ENCODE results near the gene OR2T1.
A peak's percentile ranks its signal among the peaks of the same experiment; 100 is the strongest.

OR2T1 gene, protein sequence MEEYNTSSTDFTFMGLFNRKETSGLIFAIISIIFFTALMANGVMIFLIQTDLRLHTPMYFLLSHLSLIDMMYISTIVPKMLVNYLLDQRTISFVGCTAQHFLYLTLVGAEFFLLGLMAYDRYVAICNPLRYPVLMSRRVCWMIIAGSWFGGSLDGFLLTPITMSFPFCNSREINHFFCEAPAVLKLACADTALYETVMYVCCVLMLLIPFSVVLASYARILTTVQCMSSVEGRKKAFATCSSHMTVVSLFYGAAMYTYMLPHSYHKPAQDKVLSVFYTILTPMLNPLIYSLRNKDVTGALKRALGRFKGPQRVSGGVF

DNA sequence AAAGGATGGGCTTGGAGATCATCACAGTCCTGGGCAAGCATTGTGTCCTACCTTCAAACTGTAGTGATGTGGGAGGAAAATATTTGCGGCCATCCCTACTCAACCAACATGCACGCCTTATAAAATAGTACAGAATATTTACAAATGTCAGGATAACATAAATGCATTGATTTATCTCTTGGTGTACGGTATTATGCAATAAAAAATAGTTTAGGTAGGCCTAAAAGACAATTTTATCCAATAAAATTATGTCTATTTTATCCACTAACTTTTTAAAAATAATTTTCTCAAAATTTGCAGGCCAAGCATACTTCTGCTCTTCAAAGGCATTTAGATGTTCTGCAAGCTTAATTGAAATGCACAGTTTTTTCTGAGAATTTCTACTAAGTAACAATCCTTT lies at the start of gene OR2T1:
Gene OR2T1 (plus strand): TSS at position 301 of the 400 bp plus-strand sequence. CDS start 3,100 bp downstream, outside the sequence.
- no peaks in the 10 kb centered on the region for H3K4me1 Mint-ChIP-seq
- DNase-seq (ENCODE audit: low spot score in 2 of 2) (no peak), ATAC-seq (ENCODE audit: low read depth) (no peak)
- no peak within 1 kb of the TSS for H3K4me3 Mint-ChIP-seq
- H3K36me3 Mint-ChIP-seq = no peaks in the 10 kb centered on the region
- no peaks in the 10 kb centered on the region for H3K27me3 Mint-ChIP-seq
- H3K9me3 Mint-ChIP-seq = peaks cover 2% of the 10 kb centered on the region
- H3K27ac Mint-ChIP-seq = no peak within 1 kb of the TSS

DNA sequence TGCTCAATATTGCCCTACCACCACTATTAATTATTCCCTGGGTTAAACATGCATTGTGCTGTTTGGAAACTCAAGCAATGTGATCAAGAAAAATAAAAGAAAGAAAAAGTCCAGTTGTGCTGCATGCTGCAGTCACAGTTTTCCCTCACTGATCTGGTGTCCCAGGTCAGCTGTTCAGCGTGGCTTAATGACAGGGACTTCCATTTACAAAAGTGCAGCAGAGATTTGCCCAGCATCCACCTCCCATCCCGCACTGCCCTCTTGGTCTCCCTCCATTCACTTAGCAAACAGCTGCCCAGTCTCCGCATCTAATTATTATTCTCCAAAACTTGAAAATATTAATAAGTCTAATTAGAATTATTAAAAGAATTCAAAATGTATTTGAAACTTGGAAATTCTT lies 43.4 kb upstream of the OR2T1 start:
- no peaks in the 10 kb centered on the region for H3K9me3 Mint-ChIP-seq
- DNase-seq (ENCODE audit: low spot score in 2 of 2) (no peak), ATAC-seq (ENCODE audit: low read depth) (no peak)
- H3K36me3 Mint-ChIP-seq = no peaks in the 10 kb centered on the region
- no peak overlapping the region for H3K4me3 Mint-ChIP-seq
- H3K27me3 Mint-ChIP-seq = peaks cover 8% of the 10 kb centered on the region
- H3K27ac Mint-ChIP-seq = no peak overlapping the region
- no peaks in the 10 kb centered on the region for H3K4me1 Mint-ChIP-seq

DNA sequence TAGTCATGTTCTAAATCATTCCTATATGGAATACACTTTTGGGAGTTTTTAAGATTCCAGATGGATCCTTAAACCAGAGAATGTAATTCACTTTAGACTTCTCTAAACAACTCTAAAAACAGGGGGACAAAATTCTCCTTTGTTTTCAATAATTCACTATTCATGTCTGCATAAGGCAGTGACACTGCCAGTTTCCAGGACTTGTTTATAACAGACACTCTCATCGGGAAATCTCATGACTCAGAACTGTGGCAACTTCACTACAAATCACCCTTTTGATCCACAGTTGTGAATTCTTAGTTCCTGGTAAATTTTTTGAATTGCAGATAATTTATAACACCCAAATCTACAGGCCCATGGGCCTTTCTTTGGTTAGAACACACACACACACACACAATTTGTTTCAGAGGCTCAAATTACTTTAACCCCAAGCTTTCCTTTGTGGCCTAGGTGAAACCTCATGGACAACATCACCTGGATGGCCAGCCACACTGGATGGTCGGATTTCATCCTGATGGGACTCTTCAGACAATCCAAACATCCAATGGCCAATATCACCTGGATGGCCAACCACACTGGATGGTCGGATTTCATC lies 41.6 kb upstream of the OR2T1 start, which contains the start of gene OR2T4:
Gene OR2T4 (plus strand): TSS at position 545 of the 595 bp plus-strand sequence. CDS start 0 bp downstream, at position 545.
- no peak for ATAC-seq (ENCODE audit: low read depth)
- H3K4me3 Mint-ChIP-seq = no peak within 1 kb of the TSS
- H3K27ac Mint-ChIP-seq = no peak within 1 kb of the TSS
- no peaks in the 10 kb centered on the region for H3K36me3 Mint-ChIP-seq
- no peaks in the 10 kb centered on the region for H3K9me3 Mint-ChIP-seq
- peaks cover 8% of the 10 kb centered on the region for H3K27me3 Mint-ChIP-seq
- no peaks in the 10 kb centered on the region for H3K4me1 Mint-ChIP-seq
- DNase-seq (ENCODE audit: low spot score in 2 of 2) = no peak

DNA sequence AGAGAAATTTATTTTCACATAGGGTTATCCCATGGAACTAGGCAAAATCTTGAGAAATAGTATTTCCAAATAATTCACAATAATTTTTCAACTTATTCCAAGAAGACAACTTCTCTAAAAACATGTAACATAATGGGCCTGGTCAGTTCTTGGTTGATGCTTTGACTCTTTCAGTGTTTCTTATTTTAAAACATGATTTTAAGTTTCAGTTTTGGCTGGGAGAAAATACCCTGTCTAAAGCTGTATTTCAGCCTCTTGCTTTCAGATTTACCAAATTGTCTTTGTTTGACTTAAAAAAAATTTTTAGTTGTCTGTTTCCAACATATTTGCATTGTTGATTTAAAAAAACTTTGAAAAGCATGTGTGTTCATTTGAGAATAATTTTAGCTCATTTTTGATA lies 36.2 kb upstream of the OR2T1 start:
- Mint-ChIP-seq H3K9me3 (no peaks in the 10 kb centered on the region), H3K27ac (no peak overlapping the region), H3K27me3 (peaks cover 8% of the 10 kb centered on the region), H3K36me3 (no peaks in the 10 kb centered on the region), H3K4me3 (no peak overlapping the region), H3K4me1 (no peaks in the 10 kb centered on the region)
- no peak for ATAC-seq (ENCODE audit: low read depth)
- no peak for DNase-seq (ENCODE audit: low spot score in 2 of 2)

DNA sequence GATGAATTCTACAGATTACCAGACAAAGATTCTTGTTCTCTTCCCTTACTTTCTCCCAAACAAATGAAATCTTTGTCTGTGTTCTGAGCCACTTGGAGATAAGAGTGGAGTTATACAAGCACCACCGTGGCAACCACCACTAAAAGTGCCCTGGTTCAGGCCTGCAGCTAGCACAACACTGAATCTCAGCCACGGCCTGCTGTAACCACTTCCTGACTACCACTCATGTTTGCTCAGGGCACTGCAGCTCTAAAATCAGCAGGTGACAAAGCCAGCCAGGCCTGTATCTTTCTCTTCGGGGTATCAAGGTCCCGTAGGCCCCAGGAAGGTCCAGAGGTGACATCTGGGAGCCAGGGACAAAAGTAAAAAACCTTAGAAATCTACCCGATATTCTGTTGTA lies 30.5 kb upstream of the OR2T1 start:
- ATAC-seq (ENCODE audit: low read depth) = no peak
- Mint-ChIP-seq H3K36me3 (no peaks in the 10 kb centered on the region), H3K4me3 (no peak overlapping the region), H3K27ac (no peak overlapping the region), H3K4me1 (no peaks in the 10 kb centered on the region), H3K9me3 (no peaks in the 10 kb centered on the region), H3K27me3 (peaks cover 1% of the 10 kb centered on the region)
- DNase-seq (ENCODE audit: low spot score in 2 of 2) = no peak

DNA sequence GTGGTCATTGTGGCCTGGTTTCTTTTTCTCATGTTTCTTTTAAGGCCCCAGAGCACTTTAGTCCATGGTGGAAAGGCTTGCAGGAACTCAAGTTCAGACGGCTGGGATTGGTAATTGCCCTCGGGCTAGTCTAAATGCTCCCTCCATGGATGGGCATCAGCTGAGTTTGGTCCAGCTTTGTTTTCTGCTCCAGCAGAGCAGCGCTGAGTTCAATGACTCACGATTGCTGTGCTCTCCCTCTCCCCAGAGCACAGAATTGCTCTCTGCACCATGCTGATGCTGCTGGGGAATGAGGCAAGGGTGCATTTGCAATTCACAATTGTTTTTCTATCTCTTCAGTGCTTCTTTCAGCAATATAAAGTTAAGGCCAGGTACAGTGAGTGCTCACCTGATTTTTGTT lies 29.1 kb upstream of the OR2T1 start:
- Mint-ChIP-seq H3K4me1 (no peaks in the 10 kb centered on the region), H3K27ac (no peak overlapping the region), H3K36me3 (no peaks in the 10 kb centered on the region), H3K9me3 (no peaks in the 10 kb centered on the region), H3K27me3 (peaks cover 1% of the 10 kb centered on the region), H3K4me3 (no peak overlapping the region)
- ATAC-seq (ENCODE audit: low read depth) (no peak), DNase-seq (ENCODE audit: low spot score in 2 of 2) (no peak)

DNA sequence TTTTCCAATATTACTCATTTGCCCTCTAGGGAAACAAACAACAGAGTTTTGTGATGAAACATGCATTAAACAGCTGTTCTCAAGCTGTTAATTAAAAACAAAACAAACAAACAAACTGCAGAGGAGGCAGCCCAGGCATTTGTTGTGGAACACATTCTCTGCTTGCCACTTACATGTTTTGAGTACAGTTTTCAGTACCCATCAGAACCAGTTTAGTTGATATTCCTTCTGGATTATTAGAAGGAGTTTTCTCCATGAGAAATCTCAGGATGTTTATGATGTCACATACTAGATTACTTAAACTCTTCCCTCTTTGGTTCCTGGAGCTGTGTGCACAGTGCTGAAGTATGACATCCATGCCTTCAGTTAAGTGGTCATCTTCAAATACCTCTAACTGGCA lies 27.4 kb upstream of the OR2T1 start, which contains the start of gene OR2T6:
Gene OR2T6 (plus strand): TSS at position 301 of the 400 bp plus-strand sequence. CDS start 11,863 bp downstream, outside the sequence.
- Mint-ChIP-seq H3K27ac (no peak within 1 kb of the TSS), H3K9me3 (no peaks in the 10 kb centered on the region), H3K36me3 (no peaks in the 10 kb centered on the region), H3K4me3 (no peak within 1 kb of the TSS), H3K27me3 (peaks cover 1% of the 10 kb centered on the region), H3K4me1 (no peaks in the 10 kb centered on the region)
- DNase-seq (ENCODE audit: low spot score in 2 of 2) (no peak), ATAC-seq (ENCODE audit: low read depth) (no peak)

DNA sequence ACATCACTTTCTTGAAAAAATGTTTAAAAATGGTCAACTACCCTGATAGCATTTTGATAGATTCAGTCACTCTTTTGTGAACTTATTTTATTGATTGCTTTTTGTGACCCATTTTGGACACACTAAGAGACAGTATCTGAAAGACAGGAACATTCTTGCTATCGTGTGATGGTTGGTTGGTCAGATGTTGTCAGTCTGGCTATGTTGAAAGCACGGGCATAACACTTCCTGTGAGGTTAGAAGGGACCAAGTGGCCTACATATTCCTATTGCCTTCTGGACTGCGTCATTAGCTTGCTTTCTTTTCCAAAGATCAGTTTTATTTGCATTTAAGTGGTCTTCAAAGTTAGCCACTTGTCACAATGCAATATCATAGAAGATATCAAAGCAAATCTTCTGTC lies 25.9 kb upstream of the OR2T1 start:
- ATAC-seq (ENCODE audit: low read depth) (no peak), DNase-seq (ENCODE audit: low spot score in 2 of 2) (no peak)
- Mint-ChIP-seq H3K4me3 (no peak overlapping the region), H3K27me3 (peaks cover 1% of the 10 kb centered on the region), H3K4me1 (no peaks in the 10 kb centered on the region), H3K27ac (no peak overlapping the region), H3K36me3 (no peaks in the 10 kb centered on the region), H3K9me3 (no peaks in the 10 kb centered on the region)

DNA sequence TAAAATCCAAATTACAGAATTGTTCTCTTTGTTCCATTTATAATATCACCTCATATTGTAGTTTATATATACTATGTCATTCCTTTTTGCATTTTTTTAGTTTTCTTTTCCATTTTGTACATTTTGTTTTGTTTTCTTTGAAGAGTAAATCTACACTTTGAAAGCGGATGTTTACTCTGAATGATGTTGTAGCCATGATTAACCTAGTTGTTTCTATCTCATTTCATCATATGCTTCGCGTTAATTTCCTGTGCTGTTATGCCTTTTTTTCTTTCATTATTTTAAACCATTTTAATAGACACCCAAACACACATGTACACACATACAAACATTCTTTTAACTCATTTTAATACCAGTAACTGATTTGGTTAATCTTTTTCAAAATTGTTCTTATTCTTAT lies 22.0 kb upstream of the OR2T1 start:
- Mint-ChIP-seq H3K9me3 (no peaks in the 10 kb centered on the region), H3K4me3 (no peak overlapping the region)

DNA sequence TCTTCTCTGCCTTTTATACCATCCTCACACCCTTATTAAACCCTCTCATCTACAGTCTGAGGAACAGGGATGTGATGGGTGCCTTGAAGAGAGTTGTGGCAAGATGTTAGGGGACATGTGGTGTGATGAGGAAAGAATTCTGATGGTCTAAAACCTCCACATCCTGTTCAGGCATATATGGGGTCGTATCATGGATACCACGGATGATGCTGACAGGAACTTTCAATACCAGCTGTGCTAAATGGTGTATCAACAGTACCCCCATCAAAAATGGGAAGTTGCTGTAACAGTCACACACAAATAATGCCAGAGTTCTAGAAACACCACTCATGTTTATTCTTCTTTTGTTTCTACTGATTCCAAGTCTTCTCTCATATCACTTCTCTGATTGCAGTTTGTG lies 14.4 kb upstream of the OR2T1 start:
- Mint-ChIP-seq H3K9me3 (no peaks in the 10 kb centered on the region), H3K4me3 (no peak overlapping the region), H3K27ac (no peak overlapping the region), H3K4me1 (no peaks in the 10 kb centered on the region), H3K27me3 (peaks cover 20% of the 10 kb centered on the region), H3K36me3 (no peaks in the 10 kb centered on the region)
- ATAC-seq (ENCODE audit: low read depth) (no peak), DNase-seq (ENCODE audit: low spot score in 2 of 2) (no peak)

More for the DNA sequence above, 22.0 kb upstream of the OR2T1 start:
- no peaks in the 10 kb centered on the region for H3K36me3 Mint-ChIP-seq
- no peak for ATAC-seq (ENCODE audit: low read depth)
- peaks cover 3% of the 10 kb centered on the region for H3K27me3 Mint-ChIP-seq
- H3K4me1 Mint-ChIP-seq = no peaks in the 10 kb centered on the region
- H3K27ac Mint-ChIP-seq = no peak overlapping the region
- DNase-seq (ENCODE audit: low spot score in 2 of 2) = no peak

DNA sequence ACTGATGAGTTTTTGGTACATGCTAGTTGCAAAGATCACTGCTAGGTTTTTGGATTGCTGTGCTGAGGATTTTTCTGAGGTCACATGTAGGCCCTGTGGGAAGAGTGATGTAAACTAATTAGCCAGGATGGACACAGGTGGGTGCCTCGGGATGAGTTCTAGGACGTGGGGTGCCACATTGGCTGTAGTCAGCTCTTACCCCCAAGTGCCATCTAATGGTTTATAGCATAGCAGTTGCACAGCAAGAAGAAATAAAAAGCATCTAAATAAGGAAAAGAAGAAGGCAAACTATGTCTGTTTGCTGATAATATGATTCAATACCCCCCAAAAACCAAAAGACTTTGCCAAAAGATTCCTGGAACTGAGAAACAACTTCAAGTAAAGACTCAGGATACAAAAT lies 9.8 kb upstream of the OR2T1 start:
- no peak for ATAC-seq (ENCODE audit: low read depth)
- H3K9me3 Mint-ChIP-seq = peaks cover 4% of the 10 kb centered on the region

DNA sequence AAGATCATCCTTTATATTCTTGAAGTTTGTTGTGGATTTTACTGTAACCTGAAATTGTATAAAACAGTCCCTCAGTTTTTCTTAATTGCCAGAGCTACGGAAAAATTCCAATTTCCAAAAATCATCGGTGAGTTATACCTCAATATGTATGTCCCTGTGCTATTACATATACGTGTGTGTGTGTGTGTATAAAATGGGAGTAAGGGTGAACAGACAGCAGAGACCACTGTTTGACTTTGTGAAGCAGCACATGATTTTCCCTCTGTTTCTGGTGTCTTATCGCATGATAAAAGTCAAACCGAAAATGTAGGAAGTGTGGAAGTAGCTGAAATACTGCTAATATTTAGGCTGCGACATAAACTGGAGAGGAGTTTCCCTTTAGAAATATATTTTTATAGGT lies 1.2 kb downstream of the OR2T1 start:
- Mint-ChIP-seq H3K36me3 (no peaks in the 10 kb centered on the region), H3K27ac (no peak overlapping the region), H3K4me3 (no peak overlapping the region), H3K4me1 (no peaks in the 10 kb centered on the region), H3K27me3 (no peaks in the 10 kb centered on the region), H3K9me3 (peaks cover 2% of the 10 kb centered on the region)
- ATAC-seq (ENCODE audit: low read depth) (no peak), DNase-seq (ENCODE audit: low spot score in 2 of 2) (no peak)

More for the DNA sequence above, 9.8 kb upstream of the OR2T1 start:
- Mint-ChIP-seq H3K4me3 (no peak overlapping the region), H3K4me1 (no peaks in the 10 kb centered on the region), H3K36me3 (no peaks in the 10 kb centered on the region), H3K27ac (no peak overlapping the region), H3K27me3 (peaks cover 11% of the 10 kb centered on the region)
- no peak for DNase-seq (ENCODE audit: low spot score in 2 of 2)

DNA sequence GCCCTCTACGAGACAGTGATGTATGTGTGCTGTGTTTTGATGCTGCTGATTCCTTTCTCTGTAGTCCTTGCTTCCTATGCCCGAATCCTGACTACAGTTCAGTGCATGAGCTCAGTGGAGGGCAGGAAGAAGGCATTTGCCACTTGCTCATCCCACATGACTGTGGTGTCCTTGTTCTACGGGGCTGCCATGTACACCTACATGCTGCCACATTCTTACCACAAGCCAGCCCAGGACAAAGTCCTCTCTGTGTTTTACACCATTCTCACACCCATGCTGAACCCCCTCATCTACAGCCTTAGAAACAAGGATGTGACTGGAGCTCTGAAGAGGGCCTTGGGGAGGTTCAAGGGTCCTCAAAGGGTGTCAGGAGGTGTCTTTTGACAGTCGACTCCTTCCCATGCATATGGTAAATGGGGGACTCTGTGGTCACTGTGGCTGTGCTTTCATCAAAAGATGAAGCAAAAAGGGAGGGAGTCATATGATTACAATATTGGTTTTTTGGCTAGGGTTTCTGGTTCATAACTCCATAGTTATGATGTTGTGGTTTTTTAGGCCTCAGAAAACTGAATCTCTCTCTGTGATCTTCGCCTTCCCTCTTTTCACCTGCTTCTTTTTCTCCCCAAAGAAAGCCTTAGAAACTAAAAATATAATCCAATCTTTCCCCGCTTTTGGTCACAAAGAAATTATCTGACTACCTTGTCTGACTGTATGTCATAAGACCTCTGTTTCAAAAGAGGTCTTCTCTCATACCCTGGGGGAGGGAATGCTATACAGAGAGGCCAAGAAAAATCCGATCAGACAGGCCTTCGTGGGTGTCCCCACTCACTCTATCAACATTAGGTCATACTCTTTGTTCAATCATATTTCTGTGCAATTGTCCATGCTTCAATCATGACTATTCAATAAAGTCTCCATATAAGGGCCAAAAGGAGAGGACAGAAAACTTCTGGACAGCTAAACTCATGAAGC lies 4.2 kb downstream of the OR2T1 start:
- H3K36me3 Mint-ChIP-seq = peaks cover 3% of the 10 kb centered on the region
- ATAC-seq (ENCODE audit: low read depth) = no peak

DNA sequence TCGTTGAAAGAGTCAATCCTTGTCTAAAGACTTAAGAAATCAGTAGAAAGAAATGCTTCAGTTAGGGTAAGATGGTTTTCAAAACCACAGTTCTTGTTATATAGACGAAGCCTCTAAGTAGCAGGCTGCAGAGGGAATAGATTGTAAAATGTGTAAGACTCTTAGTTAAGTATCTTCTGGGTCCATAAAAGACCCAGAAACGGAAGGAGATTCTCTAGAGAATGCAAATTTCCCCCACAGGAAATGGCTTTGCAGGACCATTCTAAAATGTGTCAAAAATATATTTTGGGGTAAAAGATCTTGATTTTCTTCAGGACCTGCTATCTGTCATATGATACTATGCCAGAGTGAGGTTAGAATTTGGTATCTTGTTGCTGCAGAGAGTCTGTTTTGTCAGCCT lies 13.4 kb downstream of the OR2T1 start:
- no peaks in the 10 kb centered on the region for H3K9me3 Mint-ChIP-seq
- DNase-seq (ENCODE audit: low spot score in 2 of 2) (no peak), ATAC-seq (ENCODE audit: low read depth) (no peak)
- peaks cover 6% of the 10 kb centered on the region for H3K36me3 Mint-ChIP-seq
- no peaks in the 10 kb centered on the region for H3K27me3 Mint-ChIP-seq
- peak overlapping the region; percentile 4 for H3K27ac Mint-ChIP-seq
- peaks cover 11% of the 10 kb centered on the region for H3K4me1 Mint-ChIP-seq
- H3K4me3 Mint-ChIP-seq = no peak overlapping the region

More for the DNA sequence above, 4.2 kb downstream of the OR2T1 start:
- Mint-ChIP-seq H3K4me3 (no peak overlapping the region), H3K9me3 (peaks cover 7% of the 10 kb centered on the region), H3K4me1 (no peaks in the 10 kb centered on the region), H3K27ac (no peak overlapping the region), H3K27me3 (no peaks in the 10 kb centered on the region)
- no peak for DNase-seq (ENCODE audit: low spot score in 2 of 2)

Measured in memory B cell (primary cell).